Naive thymus-derived CD4-positive, alpha-beta T cell (primary cell): ENCODE data around the gene RRAGB. TPM values are rescaled to one million over a fixed set of nuclear protein-coding genes. Genes with fewer than 3 reads are reported as not detected.

Source experiments
- ATAC-seq: fragments of 150-1000 bp; cut with Tn5 transposase; 2 replicates; pipeline ENCODE4 v1.10.0; 2021; ENCODE audit warnings: mild to moderate bottlenecking, moderate library complexity
- CTCF ChIA-PET: fragments of 350-600 bp; sonication (Branson Sonifier 250); formaldehyde crosslinking; loops from one replicate; lab custom pipeline; 2021; ENCODE audit warnings: antibody characterized with exemption; lab: Charles Lee
- POLR2A ChIA-PET: fragments of 350-600 bp; sonication (Branson Sonifier 250); formaldehyde crosslinking; loops from one replicate; lab custom pipeline; 2021; ENCODE audit warnings: antibody characterized with exemption, inconsistent platforms; lab: Charles Lee
- DNase-seq, 9 donors: peaks; one replicate each; pipeline versions ENCODE4 v3.0.0 to v3.0.0-alpha.2; 2020 to 2022; ENCODE audit warnings: mixed read lengths in 1 of 9
- H3K27ac ChIP-seq: one replicate; pipeline ENCODE4 v1.7.0; 2013; ENCODE audit warnings: mild to moderate bottlenecking, low read depth, low read length, moderate library complexity
- H3K27me3 ChIP-seq, 2 donors: one replicate each; pipeline ENCODE4 v1.7.0; 2013; ENCODE audit warnings: low read length in 2 of 2, mild to moderate bottlenecking in 2 of 2, moderate library complexity in 2 of 2; ENCODE audit not compliant: control insufficient read depth in 2 of 2, insufficient read depth in 2 of 2
- H3K36me3 ChIP-seq, 3 experiments: 1 replicate in 2 of 3; 2 replicates in 1 of 3; pipeline ENCODE4 v1.7.0; 2013; ENCODE audit warnings: low read length in 3 of 3, mild to moderate bottlenecking in 3 of 3, moderate library complexity in 1 of 3; ENCODE audit not compliant: insufficient read depth in 3 of 3, control insufficient read depth in 2 of 3
- H3K4me1 ChIP-seq, 2 donors: one replicate each; pipeline ENCODE4 v1.7.0; 2013; ENCODE audit warnings: low read length in 2 of 2, mild to moderate bottlenecking in 2 of 2, moderate library complexity in 1 of 2; ENCODE audit not compliant: control insufficient read depth in 2 of 2, insufficient read depth in 2 of 2
- H3K4me3 ChIP-seq: 2 replicates; pipeline ENCODE4 v1.7.0; 2013; ENCODE audit warnings: mild to moderate bottlenecking, low read length
- H3K9me3 ChIP-seq, 3 experiments: 1 replicate in 2 of 3; 2 replicates in 1 of 3; pipeline ENCODE4 v1.7.0; 2013; ENCODE audit warnings: low read length in 3 of 3; ENCODE audit not compliant: control insufficient read depth in 2 of 3
- H3K27ac Mint-ChIP-seq, 9 donors: one replicate each; pipeline ENCODE4 v1.8.0; 2020 to 2022; ENCODE audit warnings: mixed read lengths in 9 of 9, mild to moderate bottlenecking in 8 of 9, moderate library complexity in 5 of 9, inconsistent platforms in 2 of 9
- H3K27me3 Mint-ChIP-seq, 5 donors: one replicate each; pipeline ENCODE4 v1.8.0; 2021 to 2022; ENCODE audit warnings: mixed read lengths in 5 of 5, mild to moderate bottlenecking in 1 of 5
- H3K36me3 Mint-ChIP-seq, 5 donors: one replicate each; pipeline ENCODE4 v1.8.0; 2020 to 2022; ENCODE audit warnings: mixed read lengths in 5 of 5, mild to moderate bottlenecking in 3 of 5, inconsistent platforms in 1 of 5
- H3K4me1 Mint-ChIP-seq, 7 donors: one replicate each; pipeline ENCODE4 v1.8.0; 2020 to 2022; ENCODE audit warnings: mixed read lengths in 7 of 7, mild to moderate bottlenecking in 3 of 7, inconsistent platforms in 1 of 7
- H3K4me3 Mint-ChIP-seq, 10 donors: one replicate each; pipeline ENCODE4 v1.8.0; 2020 to 2022; ENCODE audit warnings: mild to moderate bottlenecking in 10 of 10, mixed read lengths in 10 of 10, moderate library complexity in 6 of 10, inconsistent platforms in 2 of 10
- H3K9me3 Mint-ChIP-seq, 11 donors: one replicate each; pipeline ENCODE4 v1.8.0; 2020 to 2022; ENCODE audit warnings: mixed read lengths in 11 of 11, mild to moderate bottlenecking in 4 of 11, inconsistent platforms in 1 of 11, moderate library complexity in 1 of 11
- intact Hi-C, 2 donors: fragments of 100-400 bp; cut with micrococcal nuclease; formaldehyde crosslinking; loops; one replicate each; pipeline ENCODE4 v1.15.1; 2023
- polyA plus RNA-seq, 2 donors: library from polyadenylated mRNA; unstranded; fragments of 300-500 nt; fragmentation: Illumina TruSeq; gene quantifications; one replicate each; pipeline ENCODE4 v1.2.3, GENCODE V29; 2021
- total RNA-seq, 6 experiments: library from RNA in 5 of 6; stranded (reverse) in 5 of 6; gene quantifications; 1 replicate in 5 of 6; 2 replicates in 1 of 6; pipeline ENCODE4 v1.2.3 and lab custom pipeline; 2021 to 2026

The RRAGB gene
- total and polyA plus RNA-seq, 7 experiments from 2014 or later: 11.9 to 19.7 (median 14.3) TPM

- no peak overlapping the region for H3K27ac Mint-ChIP-seq
- H3K36me3 Mint-ChIP-seq: no peaks in the 10 kb centered on the region
- H3K4me3 Mint-ChIP-seq: no peak overlapping the region
- H3K36me3 ChIP-seq: no peaks in the 10 kb centered on the region
- no peaks in the 10 kb centered on the region for H3K4me1 Mint-ChIP-seq
- no peaks in the 10 kb centered on the region for H3K9me3 ChIP-seq
- H3K9me3 Mint-ChIP-seq: no peaks in the 10 kb centered on the region
- intact Hi-C loops: no loop called here
- ChIA-PET CTCF (no interaction called here), POLR2A (no interaction called here)
- no peak overlapping the region for H3K4me3 ChIP-seq
- no peaks in the 10 kb centered on the region for H3K4me1 ChIP-seq
- no peak overlapping the region for H3K27ac ChIP-seq
- no peak for ATAC-seq
- no peak for DNase-seq
- H3K27me3 ChIP-seq: no peaks in the 10 kb centered on the region
- H3K27me3 Mint-ChIP-seq: no peaks in the 10 kb centered on the region
These were observed 84.3 kb downstream of the RRAGB start for GRCh38 chrX:55801811-55802210.

Other genes with a start within 250 kb of the RRAGB start
- gene USP51, start 227.9 kb upstream of the RRAGB start, total RNA-seq: 1 to 10 TPM; 1.3 to 5.2 (median 3.1) TPM
- gene USP51, start 227.9 kb upstream of the RRAGB start, polyA plus RNA-seq: under 1 TPM; 0.20 to 0.45 TPM
- gene FOXR2, start 94.3 kb upstream of the RRAGB start, total RNA-seq: not detected
- gene FOXR2, start 94.3 kb upstream of the RRAGB start, polyA plus RNA-seq: not detected